Activated B cell treated with CpG ODN at 0.5 μM for 24 hours (primary cell): ENCODE measurements around the gene MYO5A. TPM values are rescaled to one million over a fixed set of nuclear protein-coding genes. Genes with fewer than 3 reads are reported as not detected.
A peak's percentile ranks its signal among the peaks of the same experiment; 100 is the strongest.

ENCODE experiments used
- ATAC-seq: fragments of 200-7000 bp; cut with Tn5 transposase; one replicate; pipeline ENCODE4 v1.10.0; 2021; ENCODE audit warnings: low read depth, mild to moderate bottlenecking, moderate library complexity
- CTCF ChIA-PET: fragments of 350-600 bp; sonication (Branson Sonifier 250); formaldehyde crosslinking; loops from one replicate; lab custom pipeline; 2021; ENCODE audit warnings: antibody characterized with exemption; lab: Charles Lee
- POLR2A ChIA-PET: fragments of 350-600 bp; sonication (Branson Sonifier 250); formaldehyde crosslinking; loops from one replicate; lab custom pipeline; 2021; ENCODE audit warnings: antibody characterized with exemption; lab: Charles Lee
- DNase-seq: peaks from one replicate; pipeline ENCODE4 v3.0.0; 2022
- H3K27ac Mint-ChIP-seq: one replicate; pipeline ENCODE4 v1.8.0; 2020; ENCODE audit warnings: mixed read lengths
- H3K27me3 Mint-ChIP-seq: one replicate; pipeline ENCODE4 v1.8.0; 2021; ENCODE audit warnings: mixed read lengths
- H3K36me3 Mint-ChIP-seq: one replicate; pipeline ENCODE4 v1.8.0; 2021; ENCODE audit warnings: low read depth, mixed read lengths
- H3K4me1 Mint-ChIP-seq: one replicate; pipeline ENCODE4 v1.8.0; 2021; ENCODE audit warnings: mixed read lengths
- H3K4me3 Mint-ChIP-seq: one replicate; pipeline ENCODE4 v1.8.0; 2020; ENCODE audit warnings: mild to moderate bottlenecking, mixed read lengths
- H3K9me3 Mint-ChIP-seq: one replicate; pipeline ENCODE4 v1.8.0; 2020; ENCODE audit warnings: mixed read lengths
- intact Hi-C: fragments of 100-400 bp; cut with micrococcal nuclease; formaldehyde crosslinking; loops from one replicate; pipeline ENCODE4 v1.15.1; 2024
- total RNA-seq: library from RNA; stranded (reverse); gene quantifications from 2 replicates; pipeline ENCODE4 v1.2.3, GENCODE V29; 2022
- TF ChIP-seq, protein P1 (sequence below): fragments of 200-600 bp; IDR thresholded peaks from one replicate; pipeline ENCODE4 v1.8.0; 2022; ENCODE audit warnings: antibody characterized with exemption, mild to moderate bottlenecking

The MYO5A gene
- total RNA-seq, 1 donor from 2014 or later: 49.1 TPM

GRCh38 chr15:52309154-52309548 lies 219.5 kb downstream of the MYO5A start:
- POLR2A ChIA-PET: interaction anchor here (0.7 to 1.6 kb wide), 5 partner anchors 19 to 201 kb away, joined by 3 to 12 read pairs (median 3); no protein-coding TSS in a partner anchor
- no peak for DNase-seq
- peak; percentile 82 for ATAC-seq
- H3K4me3 Mint-ChIP-seq: no peak overlapping the region
- H3K36me3 Mint-ChIP-seq: peaks cover 26% of the 10 kb centered on the region
- peaks cover 20% of the 10 kb centered on the region for H3K4me1 Mint-ChIP-seq
- peak overlapping the region; percentile 80 for H3K27ac Mint-ChIP-seq
- H3K9me3 Mint-ChIP-seq: no peaks in the 10 kb centered on the region
- intact Hi-C loops: loop anchor here (1.0 kb wide), 3 partner anchors 14 to 53 kb away; partner anchors contain the start of gene MYO5C
- CTCF ChIA-PET: interaction anchor here (1.0 to 1.7 kb wide), 5 partner anchors 30 to 82 kb away, joined by 3 to 9 read pairs (median 4); no protein-coding TSS in a partner anchor
- H3K27me3 Mint-ChIP-seq: no peaks in the 10 kb centered on the region
- TF ChIP-seq, protein P1, sequence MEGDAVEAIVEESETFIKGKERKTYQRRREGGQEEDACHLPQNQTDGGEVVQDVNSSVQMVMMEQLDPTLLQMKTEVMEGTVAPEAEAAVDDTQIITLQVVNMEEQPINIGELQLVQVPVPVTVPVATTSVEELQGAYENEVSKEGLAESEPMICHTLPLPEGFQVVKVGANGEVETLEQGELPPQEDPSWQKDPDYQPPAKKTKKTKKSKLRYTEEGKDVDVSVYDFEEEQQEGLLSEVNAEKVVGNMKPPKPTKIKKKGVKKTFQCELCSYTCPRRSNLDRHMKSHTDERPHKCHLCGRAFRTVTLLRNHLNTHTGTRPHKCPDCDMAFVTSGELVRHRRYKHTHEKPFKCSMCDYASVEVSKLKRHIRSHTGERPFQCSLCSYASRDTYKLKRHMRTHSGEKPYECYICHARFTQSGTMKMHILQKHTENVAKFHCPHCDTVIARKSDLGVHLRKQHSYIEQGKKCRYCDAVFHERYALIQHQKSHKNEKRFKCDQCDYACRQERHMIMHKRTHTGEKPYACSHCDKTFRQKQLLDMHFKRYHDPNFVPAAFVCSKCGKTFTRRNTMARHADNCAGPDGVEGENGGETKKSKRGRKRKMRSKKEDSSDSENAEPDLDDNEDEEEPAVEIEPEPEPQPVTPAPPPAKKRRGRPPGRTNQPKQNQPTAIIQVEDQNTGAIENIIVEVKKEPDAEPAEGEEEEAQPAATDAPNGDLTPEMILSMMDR: no peak

DNA sequence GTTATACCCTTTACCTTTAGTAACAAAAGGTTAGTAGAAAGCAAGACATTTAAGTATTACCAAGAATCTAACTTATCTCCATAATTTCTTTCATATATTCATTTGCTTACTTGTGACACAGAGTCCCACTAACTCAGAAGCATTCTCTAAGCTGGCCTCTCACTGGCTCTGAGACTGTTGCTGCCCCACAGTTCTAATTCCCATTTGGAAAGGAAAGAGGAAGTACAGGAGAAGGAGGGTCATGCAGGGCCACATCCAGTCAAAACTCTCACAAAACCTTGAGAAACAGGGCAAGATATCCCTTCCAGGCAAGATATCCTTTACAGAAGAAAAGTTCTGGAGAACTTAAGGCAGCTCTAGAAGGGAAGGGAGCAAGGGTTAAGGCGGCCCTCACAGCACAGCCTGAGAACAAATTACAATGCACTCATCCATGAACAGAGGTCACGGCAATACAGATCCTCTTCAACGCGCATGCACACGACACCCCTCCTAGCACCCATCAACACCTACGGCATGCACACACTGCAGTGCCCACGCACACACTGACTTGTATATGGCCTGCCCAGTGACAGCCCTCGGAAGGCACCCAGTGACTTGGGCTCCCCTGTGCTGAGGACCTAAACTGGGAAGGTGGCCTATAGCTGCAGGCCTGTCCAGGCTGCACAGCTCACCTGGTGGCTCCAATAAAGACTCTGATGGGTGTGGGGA lies 220.1 kb downstream of the MYO5A start:
- Mint-ChIP-seq H3K9me3 (no peaks in the 10 kb centered on the region), H3K27me3 (no peaks in the 10 kb centered on the region), H3K4me1 (peaks cover 23% of the 10 kb centered on the region), H3K4me3 (peak overlapping the region; percentile 7), H3K36me3 (peaks cover 20% of the 10 kb centered on the region), H3K27ac (peak overlapping the region; percentile 80)
- DNase-seq (no peak), ATAC-seq (peak; percentile 80)
- ChIA-PET CTCF (interaction anchor here (1.0 to 1.7 kb wide), 4 partner anchors 30 to 53 kb away, joined by 3 to 9 read pairs (median 4); no protein-coding TSS in a partner anchor), POLR2A (interaction anchor here (0.7 to 1.6 kb wide), 5 partner anchors 18 to 201 kb away, joined by 3 to 12 read pairs (median 3); no protein-coding TSS in a partner anchor)
- TF ChIP-seq, protein P1: no peak
- intact Hi-C loops: loop anchor here (1.0 kb wide), 3 partner anchors 13 to 52 kb away; partner anchors contain the start of gene MYO5C

DNA sequence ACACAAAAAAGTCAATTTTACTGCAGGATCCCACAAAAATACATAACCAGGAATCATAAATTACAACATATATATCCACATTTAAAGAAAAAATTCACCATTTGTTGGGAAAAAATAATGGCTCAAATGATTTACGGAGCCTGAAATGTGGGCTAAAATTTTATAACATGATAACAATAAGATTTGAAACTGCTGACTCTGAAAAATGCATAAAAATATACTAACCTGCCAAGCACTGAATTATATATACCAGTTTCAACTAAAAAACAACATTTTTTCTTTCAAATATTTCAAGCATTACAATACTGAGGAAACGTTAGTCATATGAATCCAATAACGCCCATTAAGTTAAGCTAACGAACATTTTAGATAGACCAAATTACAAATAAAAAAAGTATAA lies 220.8 kb downstream of the MYO5A start:
- TF ChIP-seq, protein P1: no peak
- ChIA-PET CTCF (no interaction called here), POLR2A (no interaction called here)
- peaks cover 27% of the 10 kb centered on the region for H3K4me1 Mint-ChIP-seq
- intact Hi-C loops: no loop called here
- H3K36me3 Mint-ChIP-seq: peaks cover 13% of the 10 kb centered on the region
- ATAC-seq (no peak), DNase-seq (no peak)
- no peak overlapping the region for H3K27ac Mint-ChIP-seq
- H3K9me3 Mint-ChIP-seq: no peaks in the 10 kb centered on the region
- H3K4me3 Mint-ChIP-seq: no peak overlapping the region
- no peaks in the 10 kb centered on the region for H3K27me3 Mint-ChIP-seq

DNA sequence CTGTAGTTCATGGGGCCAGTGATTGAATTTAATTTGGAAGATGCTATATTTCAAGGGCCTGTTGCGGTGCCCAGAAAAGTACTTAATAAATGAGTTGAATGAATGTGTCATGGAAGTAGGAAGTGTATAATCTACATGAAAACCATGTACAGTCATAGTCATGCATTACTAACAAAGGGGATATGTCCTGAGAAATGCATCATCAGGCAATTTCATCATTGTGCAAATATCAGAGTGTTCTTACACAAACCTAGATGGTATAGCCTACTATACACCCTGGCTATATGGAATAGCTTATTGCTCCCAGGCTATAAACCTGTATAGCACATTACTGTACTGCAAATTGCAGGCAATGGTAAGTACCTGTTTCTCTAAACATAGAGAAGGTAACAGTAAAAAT lies 222.4 kb downstream of the MYO5A start:
- ATAC-seq (no peak), DNase-seq (no peak)
- Mint-ChIP-seq H3K4me1 (peaks cover 27% of the 10 kb centered on the region), H3K4me3 (no peak overlapping the region), H3K27ac (no peak overlapping the region), H3K9me3 (no peaks in the 10 kb centered on the region), H3K27me3 (no peaks in the 10 kb centered on the region), H3K36me3 (peaks cover 8% of the 10 kb centered on the region)
- intact Hi-C loops: no loop called here
- ChIA-PET CTCF (no interaction called here), POLR2A (no interaction called here)
- TF ChIP-seq, protein P1: no peak

DNA sequence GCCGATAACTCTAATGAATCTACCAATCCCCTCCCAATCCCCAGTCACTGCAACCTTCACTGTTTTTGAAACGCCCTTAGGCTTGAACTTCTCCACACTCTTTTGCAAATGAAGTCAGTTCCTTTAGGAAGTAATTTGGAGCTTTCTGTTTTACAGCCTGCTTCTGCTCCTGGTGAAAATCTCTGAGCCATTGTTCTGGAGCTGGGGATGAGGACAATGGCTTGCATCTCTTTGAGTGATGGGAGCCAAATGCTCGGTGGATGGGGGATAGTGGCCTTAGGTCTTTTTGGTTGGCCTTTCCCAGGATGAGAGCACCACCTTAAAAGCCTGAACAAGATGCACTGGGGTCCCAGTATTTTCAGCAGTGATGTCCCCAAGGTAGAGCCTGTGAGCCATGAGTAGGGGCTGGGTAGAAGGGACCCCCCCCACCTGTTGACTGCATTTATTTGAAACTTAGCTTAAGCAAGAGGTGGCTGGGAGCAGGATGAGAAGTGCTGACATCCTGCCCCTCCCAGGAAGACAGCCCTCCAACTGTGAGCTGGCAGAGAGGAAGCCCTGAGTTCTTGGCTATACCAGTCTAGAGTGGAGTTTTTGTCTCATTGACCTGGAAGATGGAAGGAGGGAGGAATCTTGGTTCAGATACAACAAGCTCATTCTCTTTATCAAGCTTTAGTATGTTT lies 225.4 kb downstream of the MYO5A start:
- H3K4me3 Mint-ChIP-seq: no peak overlapping the region
- ChIA-PET CTCF (interaction anchor here (1.1 to 1.6 kb wide), 2 partner anchors 46 to 432 kb away, joined by 3 to 4 read pairs; no protein-coding TSS in a partner anchor), POLR2A (interaction anchor here (0.7 kb wide), 1 partner anchor 124 kb away, joined by 3 read pairs; no protein-coding TSS in a partner anchor)
- H3K4me1 Mint-ChIP-seq: peaks cover 13% of the 10 kb centered on the region
- no peaks in the 10 kb centered on the region for H3K36me3 Mint-ChIP-seq
- intact Hi-C loops: no loop called here
- DNase-seq (no peak), ATAC-seq (no peak)
- TF ChIP-seq, protein P1: no peak
- H3K27ac Mint-ChIP-seq: no peak overlapping the region
- no peaks in the 10 kb centered on the region for H3K9me3 Mint-ChIP-seq
- no peaks in the 10 kb centered on the region for H3K27me3 Mint-ChIP-seq
